Astrocyte (in vitro differentiated cells and primary cell): ENCODE measurements around the gene NPHP1. TPM values are rescaled to one million over a fixed set of nuclear protein-coding genes. Genes with fewer than 3 reads are reported as not detected.
A peak's percentile ranks its signal among the peaks of the same experiment; 100 is the strongest.
"Not testable (repeated sequence)": the region's sequence is repeated elsewhere in the genome, so short reads cannot be mapped to it uniquely, and the experiment has no call there.

Experiments
- DNase-seq: peaks from one replicate; pipeline ENCODE4 v3.0.0-alpha.2; 2010; ENCODE audit warnings: low read depth
- FAIRE-seq: peaks from 2 replicates; lab custom pipeline; 2011; peaks lifted over from hg19 to GRCh38; lab: Jason Lieb, UNC
- H2AFZ ChIP-seq: 2 replicates; pipeline ENCODE4 v1.6.0; 2012; ENCODE audit warnings: low read depth, low read length, inconsistent platforms
- H3K27ac ChIP-seq: 2 replicates; pipeline ENCODE4 v1.5.1; 2011; ENCODE audit warnings: low read depth, low read length, inconsistent platforms
- H3K27me3 ChIP-seq: 2 replicates; pipeline ENCODE4 v1.6.0; 2011; ENCODE audit warnings: low read length, inconsistent platforms; ENCODE audit not compliant: insufficient read depth
- H3K36me3 ChIP-seq: 2 replicates; pipeline ENCODE4 v1.5.1; 2011; ENCODE audit warnings: low read length, inconsistent platforms; ENCODE audit not compliant: insufficient read depth
- H3K4me1 ChIP-seq: 2 replicates; pipeline ENCODE4 v1.5.1; 2011; ENCODE audit warnings: low read length, inconsistent platforms; ENCODE audit not compliant: insufficient read depth
- H3K4me2 ChIP-seq: 2 replicates; pipeline ENCODE4 v1.6.0; 2012; ENCODE audit warnings: low read length, inconsistent platforms
- H3K4me3 ChIP-seq: 2 replicates; pipeline ENCODE4 v1.5.1; 2011; ENCODE audit warnings: low read depth, mild to moderate bottlenecking, low read length, inconsistent platforms; ENCODE audit not compliant: insufficient read depth
- H3K79me2 ChIP-seq: 2 replicates; pipeline ENCODE4 v1.6.0; 2012; ENCODE audit warnings: mild to moderate bottlenecking, low read length, inconsistent platforms; ENCODE audit not compliant: insufficient read depth
- H3K9ac ChIP-seq: 2 replicates; pipeline ENCODE4 v1.6.0; 2012; ENCODE audit warnings: mild to moderate bottlenecking, low read length, inconsistent platforms
- H3K9me3 ChIP-seq: 2 replicates; pipeline ENCODE4 v1.5.1; 2012; ENCODE audit warnings: low read depth, mild to moderate bottlenecking, low read length, inconsistent platforms; ENCODE audit not compliant: insufficient read depth
- H4K20me1 ChIP-seq: 2 replicates; pipeline ENCODE4 v1.6.0; 2012; ENCODE audit warnings: low read length, inconsistent platforms; ENCODE audit not compliant: insufficient read depth
- H3K27ac Mint-ChIP-seq: one replicate; pipeline ENCODE4 v1.8.0; 2021; ENCODE audit warnings: mild to moderate bottlenecking, mixed read lengths; ENCODE audit not compliant: unreplicated experiment
- H3K27me3 Mint-ChIP-seq: one replicate; pipeline ENCODE4 v1.8.0; 2021; ENCODE audit warnings: low read depth, mixed read lengths; ENCODE audit not compliant: unreplicated experiment
- H3K36me3 Mint-ChIP-seq: one replicate; pipeline ENCODE4 v1.8.0; 2021; ENCODE audit warnings: low read depth, mixed read lengths; ENCODE audit not compliant: unreplicated experiment
- H3K4me1 Mint-ChIP-seq: one replicate; pipeline ENCODE4 v1.8.0; 2021; ENCODE audit warnings: low read depth, mixed read lengths; ENCODE audit not compliant: unreplicated experiment
- H3K4me3 Mint-ChIP-seq: one replicate; pipeline ENCODE4 v1.8.0; 2021; ENCODE audit warnings: mild to moderate bottlenecking, moderate library complexity, mixed read lengths; ENCODE audit not compliant: unreplicated experiment
- H3K9me3 Mint-ChIP-seq: one replicate; pipeline ENCODE4 v1.8.0; 2021; ENCODE audit warnings: mild to moderate bottlenecking, mixed read lengths; ENCODE audit not compliant: unreplicated experiment
- CTCF ChIP-seq: IDR thresholded peaks from 2 replicates; pipeline ENCODE4 v1.5.1; 2011; ENCODE audit warnings: low read depth, mild to moderate bottlenecking, inconsistent platforms, low read length, moderate library complexity; ENCODE audit not compliant: insufficient read depth
- EZH2 ChIP-seq: IDR thresholded peaks from 2 replicates; pipeline ENCODE4 v1.6.1; 2012; ENCODE audit warnings: mild to moderate bottlenecking, low read length, inconsistent platforms; ENCODE audit not compliant: insufficient read depth
- total RNA-seq: library from RNA; stranded (reverse); gene quantifications from 2 replicates; pipeline ENCODE4 v1.2.1, GENCODE V29; 2021

NPHP1 gene
- total RNA-seq, 1 donor from 2014 or later: 3.3 TPM

DNA sequence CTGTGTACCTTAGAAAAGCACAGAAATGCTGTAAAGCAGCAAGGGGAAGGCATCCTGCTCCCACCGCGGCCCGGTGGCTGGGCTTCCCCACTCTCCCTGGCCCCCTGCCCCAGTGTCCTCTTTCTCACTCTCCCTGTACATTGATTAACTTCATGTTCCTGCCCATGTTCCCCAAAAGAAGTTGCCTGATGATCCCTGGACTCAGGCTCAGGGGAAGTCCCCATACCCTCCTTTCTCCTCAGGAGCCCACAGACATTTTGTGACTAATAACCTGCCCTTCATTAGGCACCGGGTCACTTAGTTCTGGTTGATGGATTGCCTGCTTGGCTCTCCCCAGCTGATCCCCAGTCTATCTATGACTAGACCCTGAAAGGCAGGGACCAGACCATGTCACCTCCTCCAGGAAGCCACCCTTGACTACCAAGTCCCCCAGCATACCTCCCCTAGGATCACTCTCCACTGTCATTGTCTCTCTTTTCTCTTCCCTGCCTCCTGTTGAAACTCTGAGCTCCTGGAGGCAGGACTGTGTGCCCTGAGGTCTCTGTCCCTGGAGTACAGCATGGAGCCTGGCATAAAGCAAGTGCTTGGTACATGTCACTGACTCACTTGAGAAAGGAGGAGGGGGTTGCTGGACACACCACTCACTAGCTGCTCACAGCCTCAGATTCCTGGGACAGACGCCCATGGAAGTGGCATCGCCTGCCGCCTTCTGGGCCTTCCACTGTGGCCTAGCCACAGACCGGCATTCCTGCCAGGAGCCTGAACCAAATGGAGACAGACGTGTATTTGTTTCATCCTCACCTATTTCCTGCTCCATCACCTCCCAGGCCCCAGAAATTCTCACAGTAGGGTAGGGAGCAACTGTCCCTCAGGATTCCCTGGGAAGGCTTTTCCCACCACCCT is 102.7 kb downstream of the NPHP1 start:
- Histone ChIP-seq H3K79me2 (peaks cover 3% of the 10 kb centered on the region), H3K9ac (peak overlapping the region; percentile 88), H3K27ac (peak overlapping the region; percentile 99), H3K9me3 (no peaks in the 10 kb centered on the region), H3K4me1 (peaks cover 60% of the 10 kb centered on the region), H3K4me3 (peak overlapping the region; percentile 31), H4K20me1 (no peaks in the 10 kb centered on the region), H3K36me3 (no peaks in the 10 kb centered on the region), H3K27me3 (no peaks in the 10 kb centered on the region), H2AFZ (peak overlapping the region; percentile 3), H3K4me2 (peak overlapping the region; percentile 81)
- H3K27me3 Mint-ChIP-seq: no peaks in the 10 kb centered on the region
- peak overlapping the region; percentile 29 for H3K4me3 Mint-ChIP-seq
- no peaks in the 10 kb centered on the region for H3K36me3 Mint-ChIP-seq
- TF ChIP-seq EZH2: no peak
- no peak for TF ChIP-seq CTCF
- FAIRE-seq (no peak), DNase-seq (peak; percentile 74)
- peak overlapping the region; percentile 98 for H3K27ac Mint-ChIP-seq
- H3K9me3 Mint-ChIP-seq: peaks cover 4% of the 10 kb centered on the region
- H3K4me1 Mint-ChIP-seq: peaks cover 37% of the 10 kb centered on the region

DNA sequence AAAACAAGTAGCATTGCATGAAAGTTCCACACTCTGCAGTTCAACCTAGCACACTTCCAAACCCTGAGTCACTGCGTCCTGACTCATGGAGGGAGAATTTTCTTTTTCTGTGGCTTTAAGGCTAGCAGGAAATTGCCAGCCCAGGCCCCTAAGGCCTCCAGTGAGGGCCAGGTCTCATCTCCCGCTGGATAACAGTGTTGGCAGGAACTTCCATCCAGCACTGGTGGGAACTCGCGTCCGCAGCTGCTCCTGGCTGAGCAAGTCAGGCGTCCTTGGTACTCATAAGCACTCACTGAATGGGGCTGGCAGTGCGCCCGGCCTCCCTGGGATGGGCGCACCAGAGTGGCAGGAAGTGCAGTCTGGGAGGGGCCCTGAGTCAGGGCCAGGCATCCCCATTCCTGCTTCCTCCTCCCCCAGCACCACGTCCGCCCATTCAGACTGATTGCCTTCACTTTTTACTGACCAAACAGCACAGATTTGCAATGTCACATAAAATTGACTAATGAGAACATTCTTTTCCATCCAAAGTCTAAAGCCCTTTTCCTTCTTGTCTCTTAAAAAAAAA is 103.5 kb downstream of the NPHP1 start:
- H3K4me3 Mint-ChIP-seq: no peak overlapping the region
- peak overlapping the region; percentile 81 for H3K4me2 ChIP-seq
- FAIRE-seq: peak; percentile 95
- H3K27me3 Mint-ChIP-seq: peaks cover under 1% of the 10 kb centered on the region
- peak overlapping the region; percentile 88 for H3K9ac ChIP-seq
- H3K9me3 ChIP-seq: no peaks in the 10 kb centered on the region
- peak overlapping the region; percentile 98 for H3K27ac Mint-ChIP-seq
- TF ChIP-seq EZH2: no peak
- no peak for TF ChIP-seq CTCF
- H2AFZ ChIP-seq: peak overlapping the region; percentile 3
- H3K36me3 ChIP-seq: no peaks in the 10 kb centered on the region
- H4K20me1 ChIP-seq: no peaks in the 10 kb centered on the region
- peak; percentile 100 for DNase-seq
- peaks cover 4% of the 10 kb centered on the region for H3K9me3 Mint-ChIP-seq
- peak overlapping the region; percentile 31 for H3K4me3 ChIP-seq
- no peaks in the 10 kb centered on the region for H3K36me3 Mint-ChIP-seq
- H3K79me2 ChIP-seq: peaks cover 3% of the 10 kb centered on the region
- H3K27ac ChIP-seq: peak overlapping the region; percentile 99
- no peaks in the 10 kb centered on the region for H3K27me3 ChIP-seq
- H3K4me1 Mint-ChIP-seq: peaks cover 37% of the 10 kb centered on the region
- H3K4me1 ChIP-seq: peaks cover 52% of the 10 kb centered on the region

GRCh38 chr2:110100880-110101279 is 103.9 kb downstream of the NPHP1 start:
- H3K9me3 ChIP-seq, H4K20me1 ChIP-seq, H3K27me3 ChIP-seq, H3K36me3 Mint-ChIP-seq, H3K27me3 Mint-ChIP-seq, FAIRE-seq, H3K4me3 Mint-ChIP-seq, H3K79me2 ChIP-seq, DNase-seq, H3K4me3 ChIP-seq, H2AFZ ChIP-seq, H3K9me3 Mint-ChIP-seq, H3K36me3 ChIP-seq: not testable (repeated sequence)
- Histone ChIP-seq H3K4me1 (peaks cover 47% of the 10 kb centered on the region), H3K9ac (peak overlapping the region; percentile 58), H3K4me2 (peak overlapping the region; percentile 62), H3K27ac (peak overlapping the region; percentile 99)
- H3K4me1 Mint-ChIP-seq: peaks cover 35% of the 10 kb centered on the region
- H3K27ac Mint-ChIP-seq: peak overlapping the region; percentile 98
